Measurements from ENCODE around the gene LYPD3.
"Not testable (repeated sequence)": the region's sequence is repeated elsewhere in the genome, so short reads cannot be mapped to it uniquely, and the experiment has no call there.

The LYPD3 gene

GRCh38 chr19:43465468-43466120 is at the start of gene LYPD3:
LYPD3 (minus strand) TSS chr19:43465608; CDS start chr19:43465571, 37 bp downstream.
- no peak for DNase-seq (ENCODE audit: low spot score)

DNA sequence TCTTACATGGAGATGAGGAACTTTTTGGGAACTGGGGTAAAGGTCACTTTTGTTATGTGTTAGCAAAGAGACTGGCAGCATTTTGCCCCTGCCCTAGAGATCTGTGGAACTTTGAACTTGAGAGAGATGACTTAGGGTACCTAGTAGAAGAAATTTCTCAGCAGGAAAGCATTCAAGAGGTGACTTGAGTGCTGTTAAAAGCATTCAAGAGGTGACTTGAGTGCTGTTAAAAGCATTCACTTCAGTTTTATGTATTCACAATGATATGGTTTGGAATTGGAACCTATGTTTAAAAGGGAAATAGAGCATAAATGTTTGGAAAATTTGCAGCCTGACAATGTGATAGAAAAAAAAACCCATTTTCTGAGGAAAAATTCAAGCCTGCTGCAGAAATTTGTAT is 47.0 kb upstream of the LYPD3 start:
- DNase-seq (ENCODE audit: low spot score) = not testable (repeated sequence)

DNA sequence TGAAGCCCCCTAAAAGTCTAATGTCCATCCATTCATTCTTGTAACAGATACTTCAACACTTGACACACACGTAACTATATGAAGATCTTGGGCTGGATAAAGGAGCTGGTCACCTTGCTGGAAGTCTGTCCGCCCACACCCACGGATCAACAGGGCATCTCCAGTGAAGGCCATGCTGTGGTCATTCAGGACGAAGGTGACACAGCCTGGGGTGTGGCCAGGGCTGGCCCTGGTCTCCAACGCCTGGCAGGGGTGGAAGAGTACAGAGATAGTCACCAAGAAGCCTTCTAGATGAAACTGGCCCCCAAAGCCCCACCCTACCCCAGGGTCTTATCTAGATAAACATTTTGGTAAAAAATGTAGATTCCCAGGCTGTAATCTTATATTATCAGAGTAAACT is 45.9 kb upstream of the LYPD3 start:
- DNase-seq (ENCODE audit: low spot score) = no peak

DNA sequence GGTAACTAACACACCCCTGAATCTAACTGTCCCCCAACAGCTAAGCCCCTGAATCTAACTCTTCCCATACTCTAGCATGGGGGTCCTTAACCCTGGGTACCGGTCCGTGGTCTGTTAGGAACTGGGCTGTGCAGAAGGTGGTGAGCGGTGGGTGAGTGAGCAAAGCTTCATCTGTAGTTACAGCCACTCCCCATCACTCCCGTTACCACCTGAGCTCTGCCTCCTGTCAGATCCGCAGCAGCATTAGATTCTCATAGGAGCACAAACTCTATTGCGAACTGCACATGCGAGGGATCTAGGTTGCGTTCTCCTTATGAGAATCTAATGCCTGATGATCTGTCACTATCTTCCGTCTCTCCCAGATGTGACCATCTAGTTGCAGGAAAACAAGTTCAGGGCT is 45.3 kb upstream of the LYPD3 start:
- no peak for DNase-seq (ENCODE audit: low spot score)

DNA sequence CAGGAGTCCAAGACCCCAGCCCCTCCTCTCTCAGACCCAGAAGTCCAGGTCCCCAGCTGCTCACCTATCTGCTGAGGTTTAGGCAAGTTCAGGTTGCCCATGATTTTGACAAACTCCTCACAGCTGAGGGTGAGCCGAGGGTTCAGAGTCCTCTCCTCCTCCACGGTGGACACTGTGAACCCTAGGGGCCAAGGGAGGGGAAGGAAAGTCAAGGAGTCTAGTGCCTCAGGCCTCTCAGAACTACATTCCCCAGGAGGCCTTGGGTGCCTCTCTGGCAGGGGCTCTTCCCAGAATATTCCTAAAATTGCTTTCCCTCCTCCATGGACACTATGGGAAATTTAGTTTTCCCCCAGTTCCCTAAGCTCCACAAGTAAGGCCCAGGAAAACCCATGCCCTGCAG is 42.5 kb upstream of the LYPD3 start:
- DNase-seq (ENCODE audit: low spot score) = no peak

- no peak for DNase-seq (ENCODE audit: low spot score)
These were observed 41.2 kb upstream of the LYPD3 start for GRCh38 chr19:43506629-43507028.

- DNase-seq (ENCODE audit: low spot score) = no peak
These were observed 40.5 kb upstream of the LYPD3 start for GRCh38 chr19:43505941-43506340.

- DNase-seq (ENCODE audit: low spot score) = no peak
These were observed 39.7 kb upstream of the LYPD3 start for GRCh38 chr19:43505186-43505456.

DNA sequence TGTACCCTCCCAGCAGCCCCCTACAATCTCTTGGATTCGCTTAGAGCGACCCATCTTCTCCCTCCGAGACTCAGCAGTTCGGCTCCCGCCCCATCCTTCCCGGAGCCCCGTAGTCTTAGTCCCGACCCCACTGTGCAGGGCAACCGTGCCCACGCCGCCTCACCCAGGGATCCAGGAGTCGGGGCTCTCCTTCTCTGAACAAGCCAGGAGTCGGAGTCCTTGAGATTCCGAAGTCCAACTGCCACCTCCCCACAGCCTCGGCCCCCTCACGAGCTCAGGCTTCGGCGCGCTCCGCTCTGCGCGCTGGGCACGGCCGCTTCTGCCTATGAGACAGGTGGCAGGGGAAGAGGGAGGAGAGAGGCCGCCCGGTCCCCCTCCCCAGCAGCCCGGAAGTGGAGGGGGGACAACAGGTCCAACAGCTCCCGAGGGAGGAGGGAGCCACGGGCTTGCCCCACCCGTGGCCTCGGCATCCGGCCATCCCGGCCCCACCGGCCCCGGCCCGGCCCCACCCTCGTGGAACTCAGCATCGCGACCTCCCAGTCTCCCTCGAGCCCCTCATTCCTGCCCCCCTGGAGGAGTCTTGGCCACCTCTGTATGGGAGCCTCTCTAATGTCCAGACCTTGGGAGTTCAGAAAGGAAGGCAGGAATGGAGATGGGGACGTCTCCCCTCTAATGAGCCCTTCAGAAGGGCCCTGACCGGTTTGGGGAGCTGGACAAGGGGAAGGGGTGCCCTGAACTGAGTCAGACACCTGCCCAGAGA is 39.2 kb upstream of the LYPD3 start, which contains the start of gene PHLDB3:
Gene PHLDB3 (minus strand): TSS at position 321 of the 760 bp plus-strand sequence. CDS start 628 bp downstream, outside the sequence.
- DNase-seq (ENCODE audit: low spot score) = no peak

DNA sequence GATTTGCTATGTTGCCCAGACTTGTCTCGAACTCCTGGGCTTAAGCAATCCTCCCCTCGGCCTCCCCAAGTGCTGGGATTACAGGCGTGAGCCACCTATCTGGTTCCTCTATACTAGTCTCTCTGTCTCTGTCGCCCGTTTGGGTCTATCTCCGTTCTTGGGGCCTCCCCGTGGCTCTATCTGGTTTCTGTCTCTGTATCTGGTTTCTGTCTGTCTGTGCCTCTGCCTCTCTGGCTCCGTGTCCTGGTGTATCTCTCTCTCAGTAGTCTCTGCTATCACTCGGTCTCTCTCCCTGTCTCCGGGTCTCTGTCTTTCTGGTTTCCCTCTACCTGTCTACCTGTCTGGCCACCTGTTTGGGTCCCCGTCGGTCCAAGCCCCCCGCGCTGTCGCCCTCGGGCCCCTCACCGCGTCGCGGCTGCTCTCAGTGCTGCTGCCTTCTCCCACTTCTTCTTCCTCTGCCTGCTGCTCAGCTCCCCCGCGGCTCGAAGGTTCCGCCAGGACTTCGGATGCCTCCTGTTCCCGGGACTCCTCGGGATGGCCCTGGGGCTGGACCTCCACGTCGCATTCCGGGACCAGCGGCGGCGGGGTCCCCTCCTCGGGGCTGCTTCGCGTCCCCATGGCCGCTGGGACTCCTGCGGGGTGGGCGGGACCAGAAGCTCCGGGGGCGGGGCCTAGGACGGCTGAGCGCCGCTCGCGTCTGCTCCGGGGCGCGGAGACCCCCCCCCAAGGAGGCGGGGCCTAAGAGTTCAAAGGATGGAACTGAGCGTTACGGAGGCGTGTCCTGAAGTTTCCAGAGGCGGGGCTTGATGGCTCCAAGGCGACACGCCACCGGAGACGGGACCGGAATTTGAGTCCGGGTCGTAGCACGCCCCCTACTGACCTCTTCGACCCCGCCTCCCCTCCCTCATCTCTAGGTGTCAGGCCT is 38.4 kb upstream of the LYPD3 start:
- peak; percentile 99 for DNase-seq (ENCODE audit: low spot score)

- DNase-seq (ENCODE audit: low spot score) = no peak
These were observed 37.1 kb upstream of the LYPD3 start for GRCh38 chr19:43502419-43502976.

- DNase-seq (ENCODE audit: low spot score) = no peak
These were observed 36.4 kb upstream of the LYPD3 start for GRCh38 chr19:43501661-43502418.

- DNase-seq (ENCODE audit: low spot score) = no peak
These were observed 33.6 kb upstream of the LYPD3 start for GRCh38 chr19:43499042-43499441.

GRCh38 chr19:43498233-43498842 is 32.9 kb upstream of the LYPD3 start:
- DNase-seq (ENCODE audit: low spot score) = no peak

GRCh38 chr19:43496960-43497359 is 31.6 kb upstream of the LYPD3 start:
- no peak for DNase-seq (ENCODE audit: low spot score)

GRCh38 chr19:43495082-43495481 is 29.7 kb upstream of the LYPD3 start:
- no peak for DNase-seq (ENCODE audit: low spot score)

GRCh38 chr19:43490759-43491158 is 25.4 kb upstream of the LYPD3 start:
- no peak for DNase-seq (ENCODE audit: low spot score)

DNA sequence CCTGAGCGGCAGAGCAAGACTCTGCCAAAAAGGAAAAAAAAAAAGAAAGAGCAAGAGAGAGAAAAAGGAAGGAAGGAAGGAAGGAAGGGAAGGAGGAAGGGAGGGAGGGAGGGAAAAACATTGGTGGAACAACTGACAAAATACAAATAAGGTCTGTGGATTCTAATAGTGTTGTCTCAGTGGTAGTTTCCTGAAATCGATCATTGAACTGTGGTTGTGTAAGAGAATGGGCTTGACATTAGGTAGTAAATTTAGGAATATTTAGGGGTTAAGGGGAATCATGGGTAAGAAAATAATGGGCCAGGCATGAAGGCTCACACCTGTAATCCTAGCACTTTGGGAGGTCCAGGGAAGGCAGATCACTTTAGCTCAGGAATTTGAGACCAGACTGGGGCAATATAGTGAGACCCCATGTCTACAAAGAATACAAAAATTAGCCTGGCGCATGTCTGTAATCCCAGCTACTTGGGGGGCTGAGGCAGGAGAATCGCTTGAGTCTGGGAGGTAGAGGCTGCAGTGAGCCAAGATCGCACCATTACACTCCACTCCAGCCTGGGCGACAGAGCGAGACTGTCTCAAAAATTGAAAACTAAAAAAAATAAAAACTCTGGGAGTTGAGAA is 24.7 kb upstream of the LYPD3 start:
- no peak for DNase-seq (ENCODE audit: low spot score)

- no peak for DNase-seq (ENCODE audit: low spot score)
These were observed 23.9 kb upstream of the LYPD3 start for GRCh38 chr19:43489310-43489709.

DNA sequence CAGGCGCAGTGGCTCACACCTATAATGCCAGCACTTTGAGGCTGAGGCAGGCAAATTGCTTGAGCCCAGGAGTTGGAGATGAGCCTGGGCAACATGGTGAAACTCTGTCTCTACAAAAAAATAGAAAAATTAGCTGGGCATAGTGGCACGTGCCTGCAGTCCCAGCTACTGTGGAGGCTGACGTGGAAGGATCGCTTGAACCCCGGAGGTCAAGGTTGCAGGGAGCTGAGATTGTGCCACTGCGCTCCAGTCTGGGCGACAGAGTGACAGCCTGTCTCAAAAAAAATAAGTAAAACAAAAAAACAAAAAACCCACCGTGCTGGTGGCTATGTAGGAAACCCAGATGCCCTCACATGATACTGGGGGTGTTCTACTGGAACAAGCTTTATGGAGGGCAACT is 22.8 kb upstream of the LYPD3 start:
- no peak for DNase-seq (ENCODE audit: low spot score)

GRCh38 chr19:43486412-43486811 is 21.0 kb upstream of the LYPD3 start:
- no peak for DNase-seq (ENCODE audit: low spot score)
